Vagina (tissue), 2 donors: Measurements from ENCODE around the gene NAPEPLD. TPM values are rescaled to one million over a fixed set of nuclear protein-coding genes. Genes with fewer than 3 reads are reported as not detected.
"Not testable (repeated sequence)": the region's sequence is repeated elsewhere in the genome, so short reads cannot be mapped to it uniquely, and the experiment has no call there.

ENCODE experiments used
- DNase-seq, 2 donors: peaks; one replicate each; pipeline ENCODE4 v3.0.0-alpha.2; 2017; ENCODE audit errors: extremely low spot score in 2 of 2
- H3K27ac ChIP-seq: fragments of 200-600 bp; sonication (generic); one replicate; pipeline ENCODE4 v1.5.1; 2019
- H3K27me3 ChIP-seq: fragments of 200-600 bp; sonication (generic); one replicate; pipeline ENCODE4 v1.5.1; 2019
- H3K36me3 ChIP-seq, 2 donors: fragments of 200-600 bp; sonication (generic); one replicate each; pipeline ENCODE4 v1.5.1; 2017 to 2019
- H3K4me1 ChIP-seq: fragments of 200-600 bp; sonication (generic); one replicate; pipeline ENCODE4 v1.5.1; 2019
- H3K4me3 ChIP-seq, 2 donors: fragments of 200-600 bp; sonication (generic); 1 replicate in 1 of 2; 2 replicates in 1 of 2; pipeline ENCODE4 v1.5.1; 2016 to 2019
- H3K9me3 ChIP-seq: fragments of 200-600 bp; sonication (generic); one replicate; pipeline ENCODE4 v1.5.1; 2019
- CTCF ChIP-seq, 3 experiments: fragments of 450-650 bp in 2 of 3; fragments of 200-600 bp in 1 of 3; sonication (generic) in 1 of 3; IDR thresholded peaks; one replicate each; pipeline ENCODE4 v1.5.1; 2017 to 2019; ENCODE audit warnings: antibody characterized with exemption in 3 of 3, mild to moderate bottlenecking in 2 of 3, moderate library complexity in 2 of 3
- POLR2A ChIP-seq, 2 donors: fragments of 450-650 bp; IDR thresholded peaks; one replicate each; pipeline ENCODE4 v1.6.1; 2017; ENCODE audit warnings: antibody characterized with exemption in 2 of 2, mild to moderate bottlenecking in 2 of 2, moderate library complexity in 2 of 2
- POLR2AphosphoS5 ChIP-seq, 2 donors: sonication (generic); formaldehyde crosslinking; IDR thresholded peaks; one replicate each; pipeline ENCODE4 v1.9.0; 2017; ENCODE audit warnings: antibody characterized with exemption in 2 of 2, mild to moderate bottlenecking in 2 of 2, low read depth in 1 of 2; ENCODE audit not compliant: insufficient read depth in 1 of 2
- intact Hi-C: fragments of 100-400 bp; cut with DNase I; formaldehyde crosslinking; loops from one replicate; pipeline ENCODE4 v1.15.1; 2023
- total RNA-seq: library from RNA; depleted of rRNA; stranded (reverse); fragments of >200 nt; gene quantifications from one replicate; pipeline ENCODE4 v1.2.3, GENCODE V29; 2016

NAPEPLD gene
- total RNA-seq, 1 donor from 2014 or later: 15.0 TPM

- TF ChIP-seq POLR2A (IDR thresholded peaks at IDR 0.05): no peak
- no peak for TF ChIP-seq CTCF (IDR thresholded peaks at IDR 0.05)
- no peak for TF ChIP-seq POLR2AphosphoS5 (IDR thresholded peaks at IDR 0.05; ENCODE audit: insufficient read depth in 1 of 2, low read depth in 1 of 2)
- peaks cover 0 to 38% of the 10 kb centered on the region in 2 donors for H3K36me3 ChIP-seq
- intact Hi-C loops: no loop called here
- no peak overlapping the region for H3K4me3 ChIP-seq
- no peak overlapping the region for H3K27ac ChIP-seq
- no peaks in the 10 kb centered on the region for H3K9me3 ChIP-seq
- H3K4me1 ChIP-seq: no peaks in the 10 kb centered on the region
- no peak for DNase-seq
- no peaks in the 10 kb centered on the region for H3K27me3 ChIP-seq
Measured at GRCh38 chr7:103083210-103083609, 65.7 kb downstream of the NAPEPLD start.

- Histone ChIP-seq H3K9me3 (no peaks in the 10 kb centered on the region), H3K4me1 (peaks cover under 1% of the 10 kb centered on the region), H3K27ac (no peak overlapping the region), H3K36me3 (peaks cover 0 to 33% of the 10 kb centered on the region in 2 donors), H3K27me3 (no peaks in the 10 kb centered on the region), H3K4me3 (no peak overlapping the region)
- intact Hi-C loops: no loop called here
- no peak for TF ChIP-seq POLR2A (IDR thresholded peaks at IDR 0.05)
- no peak for TF ChIP-seq CTCF (IDR thresholded peaks at IDR 0.05)
- TF ChIP-seq POLR2AphosphoS5 (IDR thresholded peaks at IDR 0.05; ENCODE audit: insufficient read depth in 1 of 2, low read depth in 1 of 2): no peak
- no peak for DNase-seq
Measured at GRCh38 chr7:103082497-103082896, 66.4 kb downstream of the NAPEPLD start.

- Histone ChIP-seq H3K36me3 (peaks cover 0 to 20% of the 10 kb centered on the region in 2 donors), H3K27me3 (no peaks in the 10 kb centered on the region), H3K4me3 (no peak overlapping the region), H3K27ac (no peak overlapping the region), H3K4me1 (peaks cover 16% of the 10 kb centered on the region), H3K9me3 (no peaks in the 10 kb centered on the region)
- intact Hi-C loops: no loop called here
- TF ChIP-seq POLR2A (IDR thresholded peaks at IDR 0.05): no peak
- no peak for TF ChIP-seq CTCF (IDR thresholded peaks at IDR 0.05)
- TF ChIP-seq POLR2AphosphoS5 (IDR thresholded peaks at IDR 0.05; ENCODE audit: insufficient read depth in 1 of 2, low read depth in 1 of 2): no peak
- no peak for DNase-seq
Measured at GRCh38 chr7:103080923-103081322, 68.0 kb downstream of the NAPEPLD start.

GRCh38 chr7:103079836-103080235, 69.1 kb downstream of the NAPEPLD start:
- DNase-seq: no peak
- peaks cover 20% of the 10 kb centered on the region for H3K4me1 ChIP-seq
- no peak overlapping the region for H3K4me3 ChIP-seq
- peaks cover 0 to 16% of the 10 kb centered on the region in 2 donors for H3K36me3 ChIP-seq
- H3K27ac ChIP-seq: no peak overlapping the region
- intact Hi-C loops: no loop called here
- no peaks in the 10 kb centered on the region for H3K27me3 ChIP-seq
- TF ChIP-seq POLR2A (IDR thresholded peaks at IDR 0.05) (no peak), POLR2AphosphoS5 (IDR thresholded peaks at IDR 0.05; ENCODE audit: insufficient read depth in 1 of 2, low read depth in 1 of 2) (no peak), CTCF (IDR thresholded peaks at IDR 0.05) (no peak)
- no peaks in the 10 kb centered on the region for H3K9me3 ChIP-seq

- H3K4me1 ChIP-seq: peaks cover 29% of the 10 kb centered on the region
- H3K36me3 ChIP-seq, H3K4me3 ChIP-seq, H3K27me3 ChIP-seq, H3K27ac ChIP-seq, DNase-seq, H3K9me3 ChIP-seq, intact Hi-C loops: not testable (repeated sequence)
Measured at GRCh38 chr7:103078226-103078625, 70.7 kb downstream of the NAPEPLD start.

GRCh38 chr7:103077318-103077717, 71.6 kb downstream of the NAPEPLD start:
- intact Hi-C loops: no loop called here
- Histone ChIP-seq H3K27ac (no peak overlapping the region), H3K9me3 (no peaks in the 10 kb centered on the region), H3K4me3 (no peak overlapping the region), H3K36me3 (no peaks in the 10 kb centered on the region), H3K4me1 (peaks cover 29% of the 10 kb centered on the region), H3K27me3 (no peaks in the 10 kb centered on the region)
- DNase-seq: no peak
- TF ChIP-seq CTCF (IDR thresholded peaks at IDR 0.05) (no peak), POLR2AphosphoS5 (IDR thresholded peaks at IDR 0.05; ENCODE audit: insufficient read depth in 1 of 2, low read depth in 1 of 2) (no peak), POLR2A (IDR thresholded peaks at IDR 0.05) (no peak)
